GM12878 (cell line): ENCODE data around the gene SEC61A1. TPM values are rescaled to one million over a fixed set of nuclear protein-coding genes. Genes with fewer than 3 reads are reported as not detected.

Source experiments
- ATAC-seq: fragments of 200-7000 bp; cut with Tn5 transposase; 3 replicates; pipeline ENCODE4 v1.9.1; 2020; ENCODE audit warnings: mild to moderate bottlenecking, moderate library complexity
- BruUV-seq: library from RNA; stranded (reverse); fragments of 400-500 nt; replicated peaks from 2 replicates; lab custom pipeline; 2021; lab: Mats Ljungman, UMichigan
- CTCF ChIA-PET: fragments of 300-600 bp; sonication (Branson Sonifier 250); formaldehyde crosslinking; extraction: SDS; loops from one replicate; lab custom pipeline; 2021; ENCODE audit warnings: inconsistent platforms; lab: Yijun Ruan, JAX
- POLR2A ChIA-PET: fragments of 350-600 bp; formaldehyde crosslinking; extraction: SDS; loops from one replicate; lab custom pipeline; 2021; ENCODE audit warnings: inconsistent platforms; lab: Charles Lee
- RAD21 ChIA-PET: fragments of 300-600 bp; sonication (Branson Sonifier 250); formaldehyde crosslinking; loops from one replicate; lab custom pipeline; 2023; ENCODE audit warnings: antibody characterized with exemption; ENCODE audit not compliant: unreplicated experiment; lab: Charles Lee
- SMC1A ChIA-PET: fragments of 300-600 bp; sonication (Branson Sonifier 250); formaldehyde crosslinking; loops from one replicate; lab custom pipeline; 2023; ENCODE audit not compliant: unreplicated experiment, uncharacterized antibody; lab: Charles Lee
- DNase-seq: peaks from one replicate; pipeline ENCODE4 v3.0.0-alpha.2; 2011; ENCODE audit warnings: low read depth, low spot score
- FAIRE-seq: peaks from 3 replicates; lab custom pipeline; 2011; peaks lifted over from hg19 to GRCh38; lab: Jason Lieb, UNC
- H2AFZ ChIP-seq: 2 replicates; pipeline ENCODE4 v1.6.0; 2011; ENCODE audit warnings: low read depth, low read length, control low read depth; ENCODE audit not compliant: control insufficient read depth
- H3K27ac ChIP-seq: 2 replicates; pipeline ENCODE4 v1.5.1; 2011; ENCODE audit warnings: control low read depth; ENCODE audit not compliant: control insufficient read depth, insufficient read depth
- H3K27me3 ChIP-seq, 2 experiments: replicated peaks in 1 of 2; 2 replicates each; pipeline versions ENCODE4 v1.6.0 to v1.6.1; 2011; ENCODE audit warnings: low read length in 1 of 2; ENCODE audit not compliant: control insufficient read depth in 2 of 2, insufficient read depth in 2 of 2
- H3K36me3 ChIP-seq, 2 experiments: 2 replicates each; pipeline ENCODE4 v1.5.1; 2011; ENCODE audit warnings: low read length in 1 of 2; ENCODE audit not compliant: control insufficient read depth in 2 of 2, insufficient read depth in 2 of 2
- H3K4me1 ChIP-seq: 2 replicates; pipeline ENCODE4 v1.6.1; 2011; ENCODE audit warnings: mild to moderate bottlenecking, low read length, moderate library complexity, mixed read lengths; ENCODE audit not compliant: control insufficient read depth, insufficient read depth
- H3K4me2 ChIP-seq: 2 replicates; pipeline ENCODE4 v1.6.0; 2011; ENCODE audit warnings: control low read depth; ENCODE audit not compliant: control insufficient read depth, insufficient read depth
- H3K4me3 ChIP-seq: fragments of 200-600 bp; sonication (generic); 2 replicates; pipeline ENCODE4 v1.5.1; 2016
- H3K79me2 ChIP-seq: 2 replicates; pipeline ENCODE4 v1.6.0; 2011; ENCODE audit warnings: low read length; ENCODE audit not compliant: control insufficient read depth, insufficient read depth
- H3K9ac ChIP-seq: 2 replicates; pipeline ENCODE4 v1.8.0; 2011; ENCODE audit warnings: low read length, control low read depth, mixed read lengths; ENCODE audit not compliant: control insufficient read depth, insufficient read depth
- H3K9me3 ChIP-seq: replicated peaks from 3 replicates; pipeline ENCODE4 v1.5.1; 2011; ENCODE audit warnings: mild to moderate bottlenecking, low read length; ENCODE audit not compliant: control insufficient read depth, insufficient read depth
- H4K20me1 ChIP-seq: 2 replicates; pipeline ENCODE4 v1.6.0; 2011; ENCODE audit not compliant: control insufficient read depth, insufficient read depth
- CTCF ChIP-seq, 3 experiments: IDR thresholded peaks in 2 of 3; conservative IDR thresholded peaks in 1 of 3; 2 replicates each; pipeline ENCODE4 v1.5.1; 2011; ENCODE audit warnings: low read depth in 3 of 3, low read length in 3 of 3, mild to moderate bottlenecking in 3 of 3, control low read depth in 2 of 3, moderate library complexity in 2 of 3, inconsistent platforms in 1 of 3, mixed read lengths in 1 of 3; ENCODE audit not compliant: control insufficient read depth in 2 of 3, insufficient read depth in 1 of 3; ENCODE audit errors: extremely low read depth in 1 of 3
- E4F1 ChIP-seq: fragments of 450-650 bp; IDR thresholded peaks from 2 replicates; pipeline ENCODE4 v1.6.1; 2018; ENCODE audit warnings: borderline replicate concordance, mild to moderate bottlenecking; ENCODE audit not compliant: partially characterized antibody
- IRF3 ChIP-seq: fragments of 450-650 bp; IDR thresholded peaks from 2 replicates; pipeline ENCODE4 v1.6.1; 2014; ENCODE audit warnings: mild to moderate bottlenecking
- KLF5 ChIP-seq: fragments of 450-650 bp; IDR thresholded peaks from 2 replicates; pipeline ENCODE4 v1.6.1; 2014; ENCODE audit warnings: mild to moderate bottlenecking; ENCODE audit not compliant: partially characterized antibody
- MYC ChIP-seq: IDR thresholded peaks from 2 replicates; pipeline ENCODE4 v1.6.1; 2011; ENCODE audit warnings: mild to moderate bottlenecking, low read length, moderate library complexity, inconsistent platforms; ENCODE audit not compliant: insufficient read depth, insufficient replicate concordance, insufficient read length, severe bottlenecking
- NFYA ChIP-seq: IDR thresholded peaks from 2 replicates; pipeline ENCODE4 v1.6.1; 2011; ENCODE audit warnings: low read depth, mild to moderate bottlenecking, low read length, improper control_type of control experiment, borderline replicate concordance
- POLR2AphosphoS5 ChIP-seq: IDR thresholded peaks from 2 replicates; pipeline ENCODE4 v1.6.1; 2011; ENCODE audit warnings: mild to moderate bottlenecking, low read length, inconsistent platforms
- RB1 ChIP-seq: fragments of 450-650 bp; formaldehyde crosslinking; IDR thresholded peaks from 2 replicates; pipeline ENCODE4 v1.6.1; 2017; ENCODE audit warnings: mild to moderate bottlenecking, borderline replicate concordance
- RCOR1 ChIP-seq: conservative IDR thresholded peaks from 2 replicates; pipeline ENCODE4 v1.6.1; 2012; ENCODE audit warnings: low read depth, low read length, improper control_type of control experiment
- SIX5 ChIP-seq: IDR thresholded peaks from 2 replicates; pipeline ENCODE4 v1.6.1; 2011; ENCODE audit warnings: mild to moderate bottlenecking, low read depth, low read length, moderate library complexity; ENCODE audit not compliant: severe bottlenecking
- SUPT20H ChIP-seq: IDR thresholded peaks from 2 replicates; pipeline ENCODE4 v1.6.1; 2011; ENCODE audit warnings: low read depth, mild to moderate bottlenecking, low read length, moderate library complexity, borderline replicate concordance; ENCODE audit not compliant: control insufficient read depth
- ZNF384 ChIP-seq: IDR thresholded peaks from 2 replicates; pipeline ENCODE4 v1.6.1; 2012; ENCODE audit warnings: low read depth, mild to moderate bottlenecking, low read length, improper control_type of control experiment, borderline replicate concordance
- ZZZ3 ChIP-seq: IDR thresholded peaks from 2 replicates; pipeline ENCODE4 v1.6.1; 2011; ENCODE audit warnings: low read depth; ENCODE audit not compliant: control insufficient read depth, insufficient read length
- WGBS: methylation state at CpG from one replicate; pipeline ENCODE4 v1.1.6; 2016; ENCODE audit warnings: low lambda C conversion rate; ENCODE audit not compliant: insufficient replicate concordance, insufficient coverage; ENCODE audit errors: missing lambda C conversion rate; 5-methylcytosine and 5-hydroxymethylcytosine counted together
- in situ Hi-C: fragments of 300-500 bp; cut with MboI; formaldehyde crosslinking; loops from 9 replicates; pipeline ENCODE4 v1.14.3; 2018; ENCODE audit warnings: mixed read lengths
- intact Hi-C: fragments of 100-400 bp; cut with micrococcal nuclease; formaldehyde crosslinking; loops from one replicate; pipeline ENCODE4 v1.14.2; 2022; ENCODE audit not compliant: unreplicated experiment
- polyA plus RNA-seq, 11 experiments: library from polyadenylated mRNA; depleted of rRNA in 4 of 11; unstranded in 6 of 11; stranded (reverse) in 5 of 11; fragments of >200 nt; fragmentation: Nextera tagmentation in 4 of 11; fragmentation: Illumina TruSeq in 1 of 11; extraction: Ambion mirVana in 4 of 11; extraction: Trizol in 1 of 11; gene quantifications; 1 replicate in 1 of 11; 2 replicates in 10 of 11; pipeline versions ENCODE4 v1.2.1 to v1.2.3, GENCODE V29; 2011 to 2016; ENCODE audit warnings: inconsistent platforms in 2 of 11, missing spikeins in 2 of 11, low read depth in 1 of 11
- total RNA-seq, 4 experiments: library from RNA; depleted of rRNA in 3 of 4; stranded (reverse); fragments of >200 nt in 3 of 4; fragmentation: Illumina TruSeq in 1 of 4; extraction: Trizol in 1 of 4; gene quantifications; 2 replicates each; pipeline versions ENCODE4 v1.2.1 to v1.2.3, GENCODE V29; 2013 to 2021
- TF ChIP-seq, protein P1 (sequence below): fragments of 450-650 bp; IDR thresholded peaks from 2 replicates; pipeline ENCODE4 v1.6.1; 2016; ENCODE audit warnings: mild to moderate bottlenecking

SEC61A1 gene
- total and polyA plus RNA-seq, 10 of the 15 experiments (the other 5 are each of a cell fraction or from before 2014, with no cell fraction given), result 5.2 to 265 (median 142) TPM

GRCh38 chr3:128054367-128054766, 2.1 kb downstream of the SEC61A1 start:
- SMC1A ChIA-PET, result no interaction called here
- RAD21 ChIA-PET, result no interaction called here
- Histone ChIP-seq H3K9ac (peak overlapping the region; percentile 87), H3K36me3 (peaks cover 4 to 26% of the 10 kb centered on the region in 2 experiments), H2AFZ (no peak overlapping the region), H3K27ac (no peak overlapping the region), H4K20me1 (peaks cover 3% of the 10 kb centered on the region; the same call in 1 of the 2 replicates), H3K27me3 (no peaks in the 10 kb centered on the region), H3K79me2 (peaks cover 57% of the 10 kb centered on the region), H3K4me1 (peaks cover 15% of the 10 kb centered on the region; the same call in 1 of the 2 replicates), H3K4me3 (peak overlapping the region; percentile 94), H3K4me2 (peak overlapping the region; percentile 93), H3K9me3 (no peaks in the 10 kb centered on the region)
- DNase-seq (no peak), ATAC-seq (peak; percentile 4; the same call in 1 of the 3 replicates), FAIRE-seq (no peak)
- intact Hi-C loops (loop anchor here (5.0 to 10.0 kb wide), 2 partner anchors 320 to 467 kb away; no protein-coding TSS in a partner anchor), in situ Hi-C loops (no loop called here)
- TF ChIP-seq, protein P1, sequence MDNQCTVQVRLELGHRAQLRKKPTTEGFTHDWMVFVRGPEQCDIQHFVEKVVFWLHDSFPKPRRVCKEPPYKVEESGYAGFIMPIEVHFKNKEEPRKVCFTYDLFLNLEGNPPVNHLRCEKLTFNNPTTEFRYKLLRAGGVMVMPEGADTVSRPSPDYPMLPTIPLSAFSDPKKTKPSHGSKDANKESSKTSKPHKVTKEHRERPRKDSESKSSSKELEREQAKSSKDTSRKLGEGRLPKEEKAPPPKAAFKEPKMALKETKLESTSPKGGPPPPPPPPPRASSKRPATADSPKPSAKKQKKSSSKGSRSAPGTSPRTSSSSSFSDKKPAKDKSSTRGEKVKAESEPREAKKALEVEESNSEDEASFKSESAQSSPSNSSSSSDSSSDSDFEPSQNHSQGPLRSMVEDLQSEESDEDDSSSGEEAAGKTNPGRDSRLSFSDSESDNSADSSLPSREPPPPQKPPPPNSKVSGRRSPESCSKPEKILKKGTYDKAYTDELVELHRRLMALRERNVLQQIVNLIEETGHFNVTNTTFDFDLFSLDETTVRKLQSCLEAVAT, result no peak
- TF ChIP-seq ZZZ3 (no peak), E4F1 (no peak), IRF3 (no peak), MYC (no peak), SUPT20H (no peak), NFYA (no peak), POLR2AphosphoS5 (no peak), SIX5 (no peak), CTCF (IDR thresholded peaks at IDR 0.05 in 2 of 3, conservative IDR thresholded peaks at IDR 0.05 in 1 of 3; ENCODE audit: control insufficient read depth in 2 of 3, extremely low read depth in 1 of 3, insufficient read depth in 1 of 3, low read depth in 3 of 3, low read length in 3 of 3) (no peak), RB1 (no peak), KLF5 (no peak), ZNF384 (no peak), RCOR1 (no peak)
- CTCF ChIA-PET, result interaction anchor here (5.0 kb wide), 1 partner anchor 12 kb away, joined by 37 read pairs; no protein-coding TSS in a partner anchor
- 34% methylated on average over 3 of the region's 3 CpGs for WGBS
- no TSS peak for BruUV-seq
- POLR2A ChIA-PET, result interaction anchor here (0.6 kb wide), 1 partner anchor 211 kb away, joined by 5 read pairs; no protein-coding TSS in a partner anchor
